GM12878 (cell line): ENCODE measurements around the gene PYGM.

ENCODE experiments used
- ATF3 ChIP-seq: IDR thresholded peaks from 2 replicates; pipeline ENCODE4 v1.6.1; 2011; ENCODE audit warnings: low read depth, mild to moderate bottlenecking, low read length, moderate library complexity, borderline replicate concordance; ENCODE audit errors: extremely low read depth
- BHLHE40 ChIP-seq, 2 experiments: fragments of 450-650 bp in 1 of 2; IDR thresholded peaks; 2 replicates each; pipeline ENCODE4 v1.6.1; 2011 to 2017; ENCODE audit warnings: low read depth in 2 of 2, borderline replicate concordance in 1 of 2, improper control_type of control experiment in 1 of 2, low read length in 1 of 2, mild to moderate bottlenecking in 1 of 2
- CTCF ChIP-seq, 3 experiments: IDR thresholded peaks in 2 of 3; conservative IDR thresholded peaks in 1 of 3; 2 replicates each; pipeline ENCODE4 v1.5.1; 2011; ENCODE audit warnings: low read depth in 3 of 3, low read length in 3 of 3, mild to moderate bottlenecking in 3 of 3, control low read depth in 2 of 3, moderate library complexity in 2 of 3, inconsistent platforms in 1 of 3, mixed read lengths in 1 of 3; ENCODE audit not compliant: control insufficient read depth in 2 of 3, insufficient read depth in 1 of 3; ENCODE audit errors: extremely low read depth in 1 of 3
- JUNB ChIP-seq: IDR thresholded peaks from 2 replicates; pipeline ENCODE4 v1.6.1; 2016; ENCODE audit warnings: antibody characterized with exemption, mild to moderate bottlenecking
- JUND ChIP-seq: IDR thresholded peaks from 2 replicates; pipeline ENCODE4 v1.6.1; 2012; ENCODE audit warnings: low read depth, mild to moderate bottlenecking, low read length, improper control_type of control experiment, moderate library complexity
- NFIC ChIP-seq: IDR thresholded peaks from 2 replicates; pipeline ENCODE4 v1.6.1; 2012; ENCODE audit warnings: low read depth, mild to moderate bottlenecking, inconsistent platforms, low read length, moderate library complexity
- PBX3 ChIP-seq: IDR thresholded peaks from 2 replicates; pipeline ENCODE4 v1.6.1; 2011; ENCODE audit warnings: mild to moderate bottlenecking, low read depth, low read length, moderate library complexity; ENCODE audit not compliant: insufficient replicate concordance
- SIX5 ChIP-seq: IDR thresholded peaks from 2 replicates; pipeline ENCODE4 v1.6.1; 2011; ENCODE audit warnings: mild to moderate bottlenecking, low read depth, low read length, moderate library complexity; ENCODE audit not compliant: severe bottlenecking
- TCF12 ChIP-seq: IDR thresholded peaks from 2 replicates; pipeline ENCODE4 v1.6.1; 2011; ENCODE audit warnings: low read depth, mild to moderate bottlenecking, low read length
- TF ChIP-seq, protein P1 (sequence below): fragments of 450-650 bp; IDR thresholded peaks from 2 replicates; pipeline ENCODE4 v1.6.1; 2016; ENCODE audit warnings: mild to moderate bottlenecking
- TF ChIP-seq, protein P2 (sequence below): fragments of 450-650 bp; IDR thresholded peaks from 2 replicates; pipeline ENCODE4 v1.6.1; 2017; ENCODE audit warnings: mild to moderate bottlenecking, moderate library complexity
- TF ChIP-seq, protein P3 (sequence below): IDR thresholded peaks from 2 replicates; pipeline ENCODE4 v1.6.1; 2012; ENCODE audit warnings: low read depth, low read length, improper control_type of control experiment

GRCh38 chr11:64698427-64698826, 61.3 kb downstream of the PYGM start:
- TF ChIP-seq TCF12, result no peak
- TF ChIP-seq JUNB, result no peak
- TF ChIP-seq CTCF (IDR thresholded peaks at IDR 0.05 in 2 of 3, conservative IDR thresholded peaks at IDR 0.05 in 1 of 3; ENCODE audit: control insufficient read depth in 2 of 3, extremely low read depth in 1 of 3, insufficient read depth in 1 of 3, low read depth in 3 of 3, low read length in 3 of 3), result no peak
- TF ChIP-seq NFIC, result no peak
- TF ChIP-seq ATF3, result no peak
- TF ChIP-seq PBX3, result no peak
- TF ChIP-seq SIX5, result no peak
- TF ChIP-seq, protein P1, sequence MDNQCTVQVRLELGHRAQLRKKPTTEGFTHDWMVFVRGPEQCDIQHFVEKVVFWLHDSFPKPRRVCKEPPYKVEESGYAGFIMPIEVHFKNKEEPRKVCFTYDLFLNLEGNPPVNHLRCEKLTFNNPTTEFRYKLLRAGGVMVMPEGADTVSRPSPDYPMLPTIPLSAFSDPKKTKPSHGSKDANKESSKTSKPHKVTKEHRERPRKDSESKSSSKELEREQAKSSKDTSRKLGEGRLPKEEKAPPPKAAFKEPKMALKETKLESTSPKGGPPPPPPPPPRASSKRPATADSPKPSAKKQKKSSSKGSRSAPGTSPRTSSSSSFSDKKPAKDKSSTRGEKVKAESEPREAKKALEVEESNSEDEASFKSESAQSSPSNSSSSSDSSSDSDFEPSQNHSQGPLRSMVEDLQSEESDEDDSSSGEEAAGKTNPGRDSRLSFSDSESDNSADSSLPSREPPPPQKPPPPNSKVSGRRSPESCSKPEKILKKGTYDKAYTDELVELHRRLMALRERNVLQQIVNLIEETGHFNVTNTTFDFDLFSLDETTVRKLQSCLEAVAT, result no peak
- no peak for TF ChIP-seq JUND
- TF ChIP-seq, protein P2, sequence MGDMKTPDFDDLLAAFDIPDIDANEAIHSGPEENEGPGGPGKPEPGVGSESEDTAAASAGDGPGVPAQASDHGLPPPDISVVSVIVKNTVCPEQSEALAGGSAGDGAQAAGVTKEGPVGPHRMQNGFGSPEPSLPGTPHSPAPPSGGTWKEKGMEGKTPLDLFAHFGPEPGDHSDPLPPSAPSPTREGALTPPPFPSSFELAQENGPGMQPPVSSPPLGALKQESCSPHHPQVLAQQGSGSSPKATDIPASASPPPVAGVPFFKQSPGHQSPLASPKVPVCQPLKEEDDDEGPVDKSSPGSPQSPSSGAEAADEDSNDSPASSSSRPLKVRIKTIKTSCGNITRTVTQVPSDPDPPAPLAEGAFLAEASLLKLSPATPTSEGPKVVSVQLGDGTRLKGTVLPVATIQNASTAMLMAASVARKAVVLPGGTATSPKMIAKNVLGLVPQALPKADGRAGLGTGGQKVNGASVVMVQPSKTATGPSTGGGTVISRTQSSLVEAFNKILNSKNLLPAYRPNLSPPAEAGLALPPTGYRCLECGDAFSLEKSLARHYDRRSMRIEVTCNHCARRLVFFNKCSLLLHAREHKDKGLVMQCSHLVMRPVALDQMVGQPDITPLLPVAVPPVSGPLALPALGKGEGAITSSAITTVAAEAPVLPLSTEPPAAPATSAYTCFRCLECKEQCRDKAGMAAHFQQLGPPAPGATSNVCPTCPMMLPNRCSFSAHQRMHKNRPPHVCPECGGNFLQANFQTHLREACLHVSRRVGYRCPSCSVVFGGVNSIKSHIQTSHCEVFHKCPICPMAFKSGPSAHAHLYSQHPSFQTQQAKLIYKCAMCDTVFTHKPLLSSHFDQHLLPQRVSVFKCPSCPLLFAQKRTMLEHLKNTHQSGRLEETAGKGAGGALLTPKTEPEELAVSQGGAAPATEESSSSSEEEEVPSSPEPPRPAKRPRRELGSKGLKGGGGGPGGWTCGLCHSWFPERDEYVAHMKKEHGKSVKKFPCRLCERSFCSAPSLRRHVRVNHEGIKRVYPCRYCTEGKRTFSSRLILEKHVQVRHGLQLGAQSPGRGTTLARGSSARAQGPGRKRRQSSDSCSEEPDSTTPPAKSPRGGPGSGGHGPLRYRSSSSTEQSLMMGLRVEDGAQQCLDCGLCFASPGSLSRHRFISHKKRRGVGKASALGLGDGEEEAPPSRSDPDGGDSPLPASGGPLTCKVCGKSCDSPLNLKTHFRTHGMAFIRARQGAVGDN, result no peak
- TF ChIP-seq, protein P3, sequence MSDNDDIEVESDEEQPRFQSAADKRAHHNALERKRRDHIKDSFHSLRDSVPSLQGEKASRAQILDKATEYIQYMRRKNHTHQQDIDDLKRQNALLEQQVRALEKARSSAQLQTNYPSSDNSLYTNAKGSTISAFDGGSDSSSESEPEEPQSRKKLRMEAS, result no peak
- no peak for TF ChIP-seq BHLHE40 (IDR thresholded peaks at IDR 0.05; ENCODE audit: borderline replicate concordance in 1 of 2, low read depth in 2 of 2, low read length in 1 of 2)
